HG03060 (cell line): Measurements from ENCODE around the gene ROR1.

Source experiments
- ATAC-seq: cut with Tn5 transposase; IDR thresholded peaks from one replicate; pipeline ENCODE4 v1.9.1; 2021; ENCODE audit warnings: low read depth, moderate number of reproducible peaks; ENCODE audit not compliant: unreplicated experiment

Gene ROR1

GRCh38 chr1:64041371-64042131 is 267.7 kb downstream of the ROR1 start:
- ATAC-seq: no peak

- no peak for ATAC-seq
These were observed 268.7 kb downstream of the ROR1 start for GRCh38 chr1:64042331-64043100.

GRCh38 chr1:64043288-64043687 is 269.5 kb downstream of the ROR1 start:
- no peak for ATAC-seq

GRCh38 chr1:64043976-64044375 is 270.2 kb downstream of the ROR1 start:
- ATAC-seq: no peak

- ATAC-seq: no peak
These were observed 272.4 kb downstream of the ROR1 start for GRCh38 chr1:64046243-64046642.

- ATAC-seq: no peak
These were observed 273.1 kb downstream of the ROR1 start for GRCh38 chr1:64046891-64047290.

- no peak for ATAC-seq
These were observed 273.8 kb downstream of the ROR1 start for GRCh38 chr1:64047549-64047996.

- no peak for ATAC-seq
These were observed 276.2 kb downstream of the ROR1 start for GRCh38 chr1:64049900-64050540.

- no peak for ATAC-seq
These were observed 276.8 kb downstream of the ROR1 start for GRCh38 chr1:64050601-64051000.

- no peak for ATAC-seq
These were observed 278.0 kb downstream of the ROR1 start for GRCh38 chr1:64051796-64052195.

GRCh38 chr1:64052777-64053176 is 279.0 kb downstream of the ROR1 start:
- no peak for ATAC-seq

- ATAC-seq: no peak
These were observed 281.5 kb downstream of the ROR1 start for GRCh38 chr1:64055310-64055709.

- ATAC-seq: no peak
These were observed 285.7 kb downstream of the ROR1 start for GRCh38 chr1:64059556-64059955.

- no peak for ATAC-seq
These were observed 286.9 kb downstream of the ROR1 start for GRCh38 chr1:64060611-64061302.

- no peak for ATAC-seq
These were observed 287.8 kb downstream of the ROR1 start for GRCh38 chr1:64061430-64062104.

GRCh38 chr1:64062529-64062928 is 288.7 kb downstream of the ROR1 start:
- no peak for ATAC-seq

- ATAC-seq: no peak
These were observed 289.2 kb downstream of the ROR1 start for GRCh38 chr1:64062941-64063581.

GRCh38 chr1:64065571-64065970 is 291.8 kb downstream of the ROR1 start:
- ATAC-seq: no peak

GRCh38 chr1:64072089-64072793 is 298.4 kb downstream of the ROR1 start:
- no peak for ATAC-seq
